Measurements from ENCODE around the gene C1orf105. TPM values are rescaled to one million over a fixed set of nuclear protein-coding genes. Genes with fewer than 3 reads are reported as not detected.

C1orf105 gene
- total RNA-seq, 1 experiment from 2014 or later, result not detected

DNA sequence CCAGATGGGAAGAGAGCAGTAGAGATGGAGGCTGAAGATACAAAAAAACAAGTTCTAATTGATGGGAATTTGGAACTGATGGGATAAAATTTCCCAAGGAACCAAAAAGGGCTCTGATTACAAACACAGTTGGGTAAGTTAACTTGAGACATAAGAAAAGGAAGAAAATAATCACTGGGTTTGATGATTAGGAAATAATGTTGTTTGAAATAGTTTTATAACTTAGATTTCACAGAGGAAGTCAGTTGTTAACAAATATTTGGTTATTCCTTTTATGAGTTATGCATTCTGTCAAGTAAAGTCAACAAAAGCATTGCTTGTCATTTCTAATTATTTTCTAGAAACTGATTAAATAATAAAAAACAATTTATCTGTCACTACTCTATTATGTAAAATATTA is 92.1 kb downstream of the C1orf105 start:
- no peak overlapping the region for H3K27ac ChIP-seq (ENCODE audit: low read depth, low read length, poor library complexity, severe bottlenecking)
- ChIA-PET CTCF (no interaction called here), POLR2A (ENCODE audit: low non-redundant PET) (no interaction called here)
- intact Hi-C loops (cut with micrococcal nuclease; ENCODE audit: unreplicated experiment), result no loop called here
- no peaks in the 10 kb centered on the region for H3K9me3 ChIP-seq (ENCODE audit: low read depth, low read length, poor library complexity, severe bottlenecking)
- no peaks in the 10 kb centered on the region for H3K4me1 ChIP-seq (ENCODE audit: insufficient read depth, low read length, poor library complexity, severe bottlenecking)
- no peak for DNase-seq (ENCODE audit: low spot score)
- no TSS peak for BruUV-seq (replicated peaks)
- no peak for TF ChIP-seq EZH2 (IDR thresholded peaks at IDR 0.05; ENCODE audit: borderline replicate concordance, low read depth, low read length, poor library complexity, severe bottlenecking)
- TF ChIP-seq, protein P1, sequence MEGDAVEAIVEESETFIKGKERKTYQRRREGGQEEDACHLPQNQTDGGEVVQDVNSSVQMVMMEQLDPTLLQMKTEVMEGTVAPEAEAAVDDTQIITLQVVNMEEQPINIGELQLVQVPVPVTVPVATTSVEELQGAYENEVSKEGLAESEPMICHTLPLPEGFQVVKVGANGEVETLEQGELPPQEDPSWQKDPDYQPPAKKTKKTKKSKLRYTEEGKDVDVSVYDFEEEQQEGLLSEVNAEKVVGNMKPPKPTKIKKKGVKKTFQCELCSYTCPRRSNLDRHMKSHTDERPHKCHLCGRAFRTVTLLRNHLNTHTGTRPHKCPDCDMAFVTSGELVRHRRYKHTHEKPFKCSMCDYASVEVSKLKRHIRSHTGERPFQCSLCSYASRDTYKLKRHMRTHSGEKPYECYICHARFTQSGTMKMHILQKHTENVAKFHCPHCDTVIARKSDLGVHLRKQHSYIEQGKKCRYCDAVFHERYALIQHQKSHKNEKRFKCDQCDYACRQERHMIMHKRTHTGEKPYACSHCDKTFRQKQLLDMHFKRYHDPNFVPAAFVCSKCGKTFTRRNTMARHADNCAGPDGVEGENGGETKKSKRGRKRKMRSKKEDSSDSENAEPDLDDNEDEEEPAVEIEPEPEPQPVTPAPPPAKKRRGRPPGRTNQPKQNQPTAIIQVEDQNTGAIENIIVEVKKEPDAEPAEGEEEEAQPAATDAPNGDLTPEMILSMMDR (conservative IDR thresholded peaks at IDR 0.05; ENCODE audit: low read depth, low read length), result no peak
- no peak overlapping the region for H3K4me3 ChIP-seq (ENCODE audit: low read depth, low read length, poor library complexity, severe bottlenecking)
- no peaks in the 10 kb centered on the region for H3K27me3 ChIP-seq (replicated peaks; ENCODE audit: insufficient read depth, low read depth, low read length, poor library complexity)
- no peaks in the 10 kb centered on the region for H3K36me3 ChIP-seq (ENCODE audit: insufficient read depth, low read length, poor library complexity, severe bottlenecking)

DNA sequence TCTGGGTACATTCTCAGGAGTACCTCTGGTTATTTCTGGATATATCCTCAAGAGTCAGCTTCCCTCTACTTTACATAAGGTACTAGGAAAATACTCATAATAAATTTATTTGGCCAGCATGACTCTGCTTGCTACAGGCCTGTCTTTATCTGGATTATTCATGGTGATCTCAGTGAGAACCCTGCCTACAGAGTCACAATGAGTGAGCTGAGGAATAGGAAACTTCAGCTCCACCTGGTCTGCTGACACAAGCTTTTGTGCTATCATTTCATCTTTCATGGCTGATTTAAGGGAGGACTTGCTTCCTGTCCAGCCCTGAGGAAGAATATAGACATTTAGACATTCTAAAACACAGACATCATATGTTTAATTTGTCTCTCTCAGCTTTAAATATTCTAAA is 93.0 kb downstream of the C1orf105 start:
- DNase-seq (ENCODE audit: low spot score), result peak; percentile 16
- H3K36me3 ChIP-seq (ENCODE audit: insufficient read depth, low read length, poor library complexity, severe bottlenecking), result no peaks in the 10 kb centered on the region
- H3K4me1 ChIP-seq (ENCODE audit: insufficient read depth, low read length, poor library complexity, severe bottlenecking), result no peaks in the 10 kb centered on the region
- no peak overlapping the region for H3K27ac ChIP-seq (ENCODE audit: low read depth, low read length, poor library complexity, severe bottlenecking)
- H3K9me3 ChIP-seq (ENCODE audit: low read depth, low read length, poor library complexity, severe bottlenecking), result no peaks in the 10 kb centered on the region
- no peak overlapping the region for H3K4me3 ChIP-seq (ENCODE audit: low read depth, low read length, poor library complexity, severe bottlenecking)
- no peaks in the 10 kb centered on the region for H3K27me3 ChIP-seq (replicated peaks; ENCODE audit: insufficient read depth, low read depth, low read length, poor library complexity)
- BruUV-seq (replicated peaks), result no TSS peak
- ChIA-PET POLR2A (ENCODE audit: low non-redundant PET) (no interaction called here), CTCF (no interaction called here)
- intact Hi-C loops (cut with micrococcal nuclease; ENCODE audit: unreplicated experiment), result no loop called here
- no peak for TF ChIP-seq EZH2 (IDR thresholded peaks at IDR 0.05; ENCODE audit: borderline replicate concordance, low read depth, low read length, poor library complexity, severe bottlenecking)
- TF ChIP-seq, protein P1 (conservative IDR thresholded peaks at IDR 0.05; ENCODE audit: low read depth, low read length), result no peak

DNA sequence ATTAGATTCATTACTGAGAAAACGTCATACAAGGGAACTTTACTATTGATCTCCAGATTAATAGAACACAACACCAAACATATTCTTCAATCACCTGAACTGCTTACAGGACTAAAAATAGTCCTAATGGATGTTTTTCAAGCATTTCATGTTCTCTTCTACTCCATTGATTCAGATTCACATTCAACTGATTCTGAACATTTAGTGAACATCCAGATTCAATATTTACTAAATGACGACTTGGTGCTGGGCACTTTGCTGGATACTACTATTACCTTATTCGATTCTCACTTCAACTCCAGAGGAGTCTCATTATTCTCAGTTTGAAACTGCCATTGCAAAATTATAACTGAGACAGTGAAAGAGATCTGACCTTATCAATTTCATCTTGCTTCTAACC is 93.6 kb downstream of the C1orf105 start:
- POLR2A ChIA-PET (ENCODE audit: low non-redundant PET), result no interaction called here

More for the DNA sequence above, 93.6 kb downstream of the C1orf105 start:
- H3K4me1 ChIP-seq (ENCODE audit: insufficient read depth, low read length, poor library complexity, severe bottlenecking), result no peaks in the 10 kb centered on the region
- intact Hi-C loops (cut with micrococcal nuclease; ENCODE audit: unreplicated experiment), result no loop called here
- CTCF ChIA-PET, result no interaction called here
- no peaks in the 10 kb centered on the region for H3K27me3 ChIP-seq (replicated peaks; ENCODE audit: insufficient read depth, low read depth, low read length, poor library complexity)
- no peak for DNase-seq (ENCODE audit: low spot score)
- H3K36me3 ChIP-seq (ENCODE audit: insufficient read depth, low read length, poor library complexity, severe bottlenecking), result no peaks in the 10 kb centered on the region
- no peak overlapping the region for H3K27ac ChIP-seq (ENCODE audit: low read depth, low read length, poor library complexity, severe bottlenecking)
- TF ChIP-seq, protein P1 (conservative IDR thresholded peaks at IDR 0.05; ENCODE audit: low read depth, low read length), result no peak
- no peak for TF ChIP-seq EZH2 (IDR thresholded peaks at IDR 0.05; ENCODE audit: borderline replicate concordance, low read depth, low read length, poor library complexity, severe bottlenecking)
- BruUV-seq (replicated peaks), result no TSS peak
- H3K9me3 ChIP-seq (ENCODE audit: low read depth, low read length, poor library complexity, severe bottlenecking), result no peaks in the 10 kb centered on the region
- H3K4me3 ChIP-seq (ENCODE audit: low read depth, low read length, poor library complexity, severe bottlenecking), result no peak overlapping the region

Measured in A673 (cell line).